Neural cell (in vitro differentiated cells): Measurements from ENCODE around the gene GALR3. TPM values are rescaled to one million over a fixed set of nuclear protein-coding genes. Genes with fewer than 3 reads are reported as not detected.

Experiments used
- H2AFZ ChIP-seq: fragments of 200-600, 300-800 bp; sonication (generic), shearing (Covaris generic); 2 replicates; pipeline ENCODE4 v1.6.0; 2014; ENCODE audit warnings: low read depth, mild to moderate bottlenecking, antibody characterized with exemption, low read length, moderate library complexity
- H3F3A ChIP-seq: fragments of 200-600 bp; shearing (Covaris generic); 2 replicates; pipeline ENCODE4 v1.6.1; 2016; ENCODE audit warnings: mild to moderate bottlenecking, moderate library complexity, mixed read lengths, antibody characterized with exemption, low read length; ENCODE audit not compliant: insufficient read depth, poor library complexity, severe bottlenecking
- H3K27ac ChIP-seq: fragments of 200-600, 300-800 bp; sonication (generic), shearing (Covaris generic); 2 replicates; pipeline ENCODE4 v1.5.1; 2014; ENCODE audit warnings: mild to moderate bottlenecking, low read length, moderate library complexity
- H3K27me3 ChIP-seq: fragments of 300-800, 200-600 bp; sonication (generic), shearing (Covaris generic); 2 replicates; pipeline ENCODE4 v1.6.0; 2014; ENCODE audit warnings: mild to moderate bottlenecking, low read depth, low read length, moderate library complexity; ENCODE audit not compliant: insufficient read depth
- H3K36me3 ChIP-seq: fragments of 300-800, 200-600 bp; sonication (generic), shearing (Covaris generic); 2 replicates; pipeline ENCODE4 v1.5.1; 2014; ENCODE audit warnings: mild to moderate bottlenecking, antibody characterized with exemption, low read length, moderate library complexity; ENCODE audit not compliant: insufficient read depth
- H3K4me2 ChIP-seq: fragments of 300-800, 200-600 bp; sonication (generic), shearing (Covaris generic); 2 replicates; pipeline ENCODE4 v1.6.0; 2014; ENCODE audit warnings: mild to moderate bottlenecking, low read length
- H3K4me3 ChIP-seq: fragments of 300-800, 200-600 bp; sonication (generic), shearing (Covaris generic); 2 replicates; pipeline ENCODE4 v1.5.1; 2014; ENCODE audit warnings: mild to moderate bottlenecking, low read length, moderate library complexity
- H3K79me2 ChIP-seq: fragments of 200-600 bp; shearing (Covaris generic); replicated peaks from 2 replicates; pipeline ENCODE4 v1.6.0; 2014; ENCODE audit warnings: mild to moderate bottlenecking, low read length, moderate library complexity; ENCODE audit not compliant: insufficient read depth
- H3K9ac ChIP-seq: fragments of 300-800, 200-600 bp; sonication (generic), shearing (Covaris generic); 2 replicates; pipeline ENCODE4 v1.6.1; 2016; ENCODE audit warnings: mild to moderate bottlenecking, low read length, mixed read lengths
- H3K9me2 ChIP-seq: fragments of 200-600 bp; shearing (Covaris generic); 2 replicates; pipeline ENCODE4 v1.6.1; 2016; ENCODE audit warnings: mild to moderate bottlenecking, low read length, mixed read lengths; ENCODE audit not compliant: insufficient read depth
- H3K9me3 ChIP-seq: fragments of 200-600, 300-800 bp; sonication (generic), shearing (Covaris generic); 2 replicates; pipeline ENCODE4 v1.6.1; 2016; ENCODE audit warnings: mild to moderate bottlenecking, mixed run types, low read length, moderate library complexity, mixed read lengths
- H4K20me1 ChIP-seq: fragments of 200-600 bp; shearing (Covaris generic); 2 replicates; pipeline ENCODE4 v1.6.1; 2016; ENCODE audit warnings: mild to moderate bottlenecking, mixed run types; ENCODE audit not compliant: insufficient read depth
- EP300 ChIP-seq: fragments of 450-650 bp; conservative IDR thresholded peaks from 2 replicates; pipeline ENCODE4 v1.6.1; 2014; ENCODE audit warnings: antibody characterized with exemption, mild to moderate bottlenecking, moderate library complexity; ENCODE audit not compliant: poor library complexity, severe bottlenecking
- EZH2 ChIP-seq: fragments of 200-600, 300-800 bp; shearing (Covaris generic), sonication (generic); IDR thresholded peaks from 2 replicates; pipeline ENCODE4 v1.6.1; 2014; ENCODE audit warnings: antibody characterized with exemption, low read length, borderline replicate concordance, mild to moderate bottlenecking; ENCODE audit not compliant: insufficient read depth, poor library complexity, severe bottlenecking
- MXI1 ChIP-seq: fragments of 450-650 bp; conservative IDR thresholded peaks from 2 replicates; pipeline ENCODE4 v1.6.1; 2014; ENCODE audit warnings: antibody characterized with exemption, mild to moderate bottlenecking; ENCODE audit not compliant: poor library complexity, severe bottlenecking
- POLR2AphosphoS5 ChIP-seq: IDR thresholded peaks from 2 replicates; pipeline ENCODE4 v1.6.1; 2012
- RAD21 ChIP-seq: fragments of 450-650 bp; conservative IDR thresholded peaks from 2 replicates; pipeline ENCODE4 v1.6.1; 2014; ENCODE audit warnings: antibody characterized with exemption, mild to moderate bottlenecking, moderate library complexity
- REST ChIP-seq: IDR thresholded peaks from 2 replicates; pipeline ENCODE4 v1.6.1; 2012; ENCODE audit warnings: borderline replicate concordance
- SMC3 ChIP-seq: fragments of 450-650 bp; conservative IDR thresholded peaks from 2 replicates; pipeline ENCODE4 v1.6.1; 2014; ENCODE audit warnings: antibody characterized with exemption, mild to moderate bottlenecking, moderate library complexity; ENCODE audit not compliant: poor library complexity
- TAF1 ChIP-seq: IDR thresholded peaks from 2 replicates; pipeline ENCODE4 v1.6.1; 2012; ENCODE audit warnings: low read depth
- polyA plus RNA-seq: library from polyadenylated mRNA; depleted of rRNA; stranded (reverse); fragments of >200 nt; gene quantifications from 2 replicates; pipeline ENCODE4 v1.2.3, GENCODE V29; 2014
- TF ChIP-seq, protein P1 (sequence below): fragments of 450-650 bp; IDR thresholded peaks from 2 replicates; pipeline ENCODE4 v1.5.1; 2014; ENCODE audit warnings: antibody characterized with exemption, mild to moderate bottlenecking, moderate library complexity; ENCODE audit not compliant: poor library complexity, severe bottlenecking

GALR3 gene
- polyA plus RNA-seq, 1 donor from 2014 or later, result 0.73 TPM

DNA sequence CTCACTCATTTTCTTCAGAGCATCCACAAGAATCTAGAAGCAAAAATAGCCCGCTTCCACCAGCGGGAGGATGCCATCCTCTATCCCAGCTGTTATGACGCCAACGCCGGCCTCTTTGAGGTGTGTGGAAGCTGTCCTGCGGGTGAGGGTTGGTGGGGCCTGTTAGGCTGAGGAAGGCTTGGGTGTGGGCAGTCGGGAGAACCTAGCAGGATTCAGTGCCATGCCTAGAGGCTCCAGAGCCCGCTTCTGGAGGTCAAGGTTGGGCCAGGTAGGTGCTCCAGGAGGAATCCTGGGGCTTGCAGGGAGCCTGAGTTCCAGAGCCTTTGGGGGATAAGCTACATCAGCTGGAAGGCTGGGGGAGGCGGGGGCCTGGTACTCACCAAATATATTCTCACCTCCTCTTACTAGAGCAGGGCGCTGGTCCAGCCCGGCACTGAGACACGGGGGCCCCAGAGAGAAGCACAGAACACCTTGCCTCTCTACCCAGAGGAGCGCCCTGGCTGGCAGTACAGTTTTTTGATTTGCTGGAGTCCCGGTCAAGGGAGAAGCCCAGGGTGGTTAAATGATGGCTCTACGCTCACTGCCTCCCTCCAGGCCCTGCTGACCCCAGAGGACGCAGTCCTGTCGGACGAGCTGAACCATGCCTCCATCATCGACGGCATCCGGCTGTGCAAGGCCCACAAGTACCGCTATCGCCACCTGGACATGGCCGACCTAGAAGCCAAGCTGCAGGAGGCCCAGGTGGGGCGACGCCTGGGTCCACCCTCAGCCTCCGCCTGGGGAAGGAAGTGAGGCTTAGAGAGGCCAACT is 10.1 kb upstream of the GALR3 start:
- Histone ChIP-seq H3K36me3 (no peaks in the 10 kb centered on the region), H3K9me2 (no peaks in the 10 kb centered on the region), H3F3A (peaks cover 3% of the 10 kb centered on the region), H3K4me3 (no peak overlapping the region), H4K20me1 (no peaks in the 10 kb centered on the region), H3K27me3 (peaks cover 1% of the 10 kb centered on the region), H3K79me2 (no peaks in the 10 kb centered on the region), H3K9me3 (no peaks in the 10 kb centered on the region), H3K27ac (no peak overlapping the region), H2AFZ (no peak overlapping the region), H3K9ac (no peak overlapping the region), H3K4me2 (no peak overlapping the region)
- TF ChIP-seq, protein P1, sequence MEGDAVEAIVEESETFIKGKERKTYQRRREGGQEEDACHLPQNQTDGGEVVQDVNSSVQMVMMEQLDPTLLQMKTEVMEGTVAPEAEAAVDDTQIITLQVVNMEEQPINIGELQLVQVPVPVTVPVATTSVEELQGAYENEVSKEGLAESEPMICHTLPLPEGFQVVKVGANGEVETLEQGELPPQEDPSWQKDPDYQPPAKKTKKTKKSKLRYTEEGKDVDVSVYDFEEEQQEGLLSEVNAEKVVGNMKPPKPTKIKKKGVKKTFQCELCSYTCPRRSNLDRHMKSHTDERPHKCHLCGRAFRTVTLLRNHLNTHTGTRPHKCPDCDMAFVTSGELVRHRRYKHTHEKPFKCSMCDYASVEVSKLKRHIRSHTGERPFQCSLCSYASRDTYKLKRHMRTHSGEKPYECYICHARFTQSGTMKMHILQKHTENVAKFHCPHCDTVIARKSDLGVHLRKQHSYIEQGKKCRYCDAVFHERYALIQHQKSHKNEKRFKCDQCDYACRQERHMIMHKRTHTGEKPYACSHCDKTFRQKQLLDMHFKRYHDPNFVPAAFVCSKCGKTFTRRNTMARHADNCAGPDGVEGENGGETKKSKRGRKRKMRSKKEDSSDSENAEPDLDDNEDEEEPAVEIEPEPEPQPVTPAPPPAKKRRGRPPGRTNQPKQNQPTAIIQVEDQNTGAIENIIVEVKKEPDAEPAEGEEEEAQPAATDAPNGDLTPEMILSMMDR, result no peak
- TF ChIP-seq POLR2AphosphoS5 (no peak), MXI1 (no peak), EZH2 (no peak), SMC3 (no peak), REST (no peak), EP300 (no peak), TAF1 (no peak), RAD21 (no peak)

- TF ChIP-seq RAD21 (no peak), MXI1 (no peak), SMC3 (no peak), POLR2AphosphoS5 (no peak), EZH2 (no peak), EP300 (no peak), REST (no peak), TAF1 (no peak)
- TF ChIP-seq, protein P1, result no peak
These were observed 7.6 kb upstream of the GALR3 start for GRCh38 chr22:37815593-37815992.

More at GRCh38 chr22:37815593-37815992, 7.6 kb upstream of the GALR3 start:
- Histone ChIP-seq H4K20me1 (no peaks in the 10 kb centered on the region), H3K36me3 (no peaks in the 10 kb centered on the region), H3K9ac (no peak overlapping the region), H3K9me2 (no peaks in the 10 kb centered on the region), H3K4me2 (no peak overlapping the region), H2AFZ (no peak overlapping the region), H3K27ac (no peak overlapping the region), H3K27me3 (peaks cover 24% of the 10 kb centered on the region), H3F3A (no peaks in the 10 kb centered on the region), H3K79me2 (no peaks in the 10 kb centered on the region), H3K4me3 (no peak overlapping the region), H3K9me3 (no peaks in the 10 kb centered on the region)
